HG03354 (cell line): Measurements from ENCODE around the gene SENP1.

ENCODE experiments used
- ATAC-seq: cut with Tn5 transposase; IDR thresholded peaks from one replicate; pipeline ENCODE4 v1.9.1; 2021; ENCODE audit warnings: mild to moderate bottlenecking; ENCODE audit not compliant: unreplicated experiment, poor library complexity, severe bottlenecking

The SENP1 gene

GRCh38 chr12:48041591-48042423, 64.1 kb downstream of the SENP1 start:
- no peak for ATAC-seq

- ATAC-seq: no peak
Measured at GRCh38 chr12:48040354-48040753, 65.5 kb downstream of the SENP1 start.

DNA sequence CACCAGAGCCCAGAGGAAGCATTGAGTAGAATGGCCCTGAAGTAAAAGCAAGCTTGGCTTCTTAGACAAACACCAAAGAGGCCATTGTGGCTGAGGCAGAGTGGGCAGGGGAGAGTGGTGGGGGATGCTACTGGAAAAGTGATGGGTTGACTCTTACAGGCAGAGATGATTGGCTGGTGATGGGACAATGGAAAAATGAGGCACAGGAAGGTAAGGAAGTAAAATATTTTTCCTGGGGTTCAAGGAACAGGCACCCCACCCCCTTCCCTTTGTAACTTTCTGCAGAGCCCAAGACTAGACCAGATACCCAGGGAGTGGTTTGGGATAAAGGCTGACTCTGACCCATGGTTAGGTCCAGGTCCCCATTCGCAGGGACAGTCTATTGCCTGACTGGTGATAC, 66.7 kb downstream of the SENP1 start:
- ATAC-seq: no peak

DNA sequence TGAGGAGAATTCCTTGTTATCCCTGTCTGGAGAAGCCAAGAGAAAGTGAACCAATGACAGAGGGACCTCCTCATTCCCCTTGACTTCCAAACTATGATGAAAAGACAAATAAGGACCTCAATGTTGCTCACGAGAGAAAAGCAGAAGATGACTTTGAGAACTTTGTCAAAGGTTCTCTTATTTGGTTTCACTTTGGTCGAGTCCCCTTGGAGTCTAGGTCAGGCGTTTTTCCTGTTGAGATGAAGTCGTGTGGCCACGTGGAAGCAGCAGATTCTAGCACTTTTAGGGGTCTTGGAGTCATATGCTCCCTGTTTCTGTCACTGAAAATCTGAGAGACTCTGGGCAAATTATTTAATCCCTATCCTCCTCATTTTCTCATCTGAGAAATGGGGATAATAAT, 67.8 kb downstream of the SENP1 start:
- ATAC-seq: no peak

GRCh38 chr12:48037267-48037915, 68.5 kb downstream of the SENP1 start:
- no peak for ATAC-seq

DNA sequence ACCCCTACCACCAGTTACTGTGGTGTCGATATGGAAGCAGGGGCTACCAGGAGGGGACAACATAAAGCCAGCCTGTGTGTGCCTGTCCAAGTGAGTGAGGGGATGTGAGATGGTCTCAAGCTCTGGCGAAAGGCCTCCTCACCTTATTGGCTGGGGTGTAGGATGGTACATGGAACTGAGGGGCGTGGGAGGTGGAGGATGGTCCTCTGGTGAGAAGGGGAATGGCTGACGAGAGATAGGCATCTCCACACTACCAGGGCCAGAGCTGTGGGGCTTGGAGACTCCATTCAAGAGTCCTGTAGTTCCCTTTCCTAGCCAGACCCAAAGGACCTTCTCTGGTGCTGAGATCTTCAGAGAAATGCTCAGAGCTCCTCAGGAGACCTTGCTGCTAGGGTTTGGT, 69.1 kb downstream of the SENP1 start:
- ATAC-seq: no peak

- no peak for ATAC-seq
Measured at GRCh38 chr12:48034835-48035805, 70.8 kb downstream of the SENP1 start.

- no peak for ATAC-seq
Measured at GRCh38 chr12:48033451-48033850, 72.4 kb downstream of the SENP1 start.

- ATAC-seq: no peak
Measured at GRCh38 chr12:48032597-48032996, 73.3 kb downstream of the SENP1 start.

GRCh38 chr12:48031135-48031960, 74.5 kb downstream of the SENP1 start:
- ATAC-seq: no peak

GRCh38 chr12:48030173-48030650, 75.7 kb downstream of the SENP1 start:
- ATAC-seq: no peak

GRCh38 chr12:48029491-48030172, 76.2 kb downstream of the SENP1 start:
- no peak for ATAC-seq

- no peak for ATAC-seq
Measured at GRCh38 chr12:48028541-48029431, 77.1 kb downstream of the SENP1 start.

DNA sequence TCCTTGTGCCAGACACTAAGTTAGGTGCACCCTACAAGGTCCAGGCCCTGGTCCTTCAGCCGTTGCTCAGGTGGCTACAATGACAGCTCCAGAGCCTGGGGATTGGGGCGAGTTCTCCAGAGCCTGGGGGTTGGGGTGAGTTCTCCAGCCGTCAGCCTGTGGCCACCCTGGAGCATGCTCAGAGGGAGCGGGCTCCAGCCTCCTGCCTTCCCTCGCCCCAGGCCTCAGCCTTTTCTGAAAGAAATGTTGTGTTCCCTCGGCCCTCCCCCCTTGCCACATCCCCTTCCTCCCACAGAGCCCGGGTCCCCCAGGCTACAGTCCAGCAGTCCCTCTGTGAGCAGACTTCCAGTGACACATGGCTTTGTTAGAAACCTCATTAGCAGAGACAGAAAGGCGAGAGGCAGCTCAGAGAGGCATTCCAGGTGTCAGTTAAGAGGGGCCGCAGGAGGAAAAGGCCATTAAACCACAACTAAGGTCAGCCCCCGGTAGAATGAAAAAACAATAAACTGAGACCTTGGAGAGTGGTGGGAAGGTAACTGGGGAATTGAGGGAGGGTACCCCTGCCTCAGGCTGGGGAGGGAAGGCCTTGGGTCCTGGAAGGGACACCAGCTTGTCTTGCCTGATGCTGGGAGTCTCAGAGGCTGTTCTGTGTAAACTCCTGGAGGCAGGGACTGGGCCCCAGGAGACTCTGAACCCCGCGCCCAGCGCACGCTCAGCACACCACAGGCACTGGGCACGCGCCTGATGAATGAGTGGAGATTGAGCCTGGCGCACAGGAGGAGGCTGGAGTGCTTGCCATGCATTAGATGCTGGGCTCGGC, 78.5 kb downstream of the SENP1 start:
- ATAC-seq: no peak

GRCh38 chr12:48026060-48026827, 79.6 kb downstream of the SENP1 start:
- ATAC-seq: no peak

- no peak for ATAC-seq
Measured at GRCh38 chr12:48025281-48025680, 80.6 kb downstream of the SENP1 start.
